GM13976 (cell line): ENCODE data around the gene NKD1.

Experiments
- DNase-seq: peaks from one replicate; pipeline ENCODE4 v3.0.0; 2012; ENCODE audit warnings: low spot score
- CTCF ChIP-seq: IDR thresholded peaks from 2 replicates; pipeline ENCODE4 v1.5.1; 2012; ENCODE audit warnings: borderline replicate concordance, mild to moderate bottlenecking; ENCODE audit not compliant: insufficient read depth; ENCODE audit errors: extremely low read depth, missing control alignments, control extremely low read depth
- in situ Hi-C: fragments of 300-500 bp; cut with MboI; formaldehyde crosslinking; loops from one replicate; pipeline ENCODE4 v1.12.0; 2022; ENCODE audit warnings: low sequenced_read_pairs, mixed read lengths, inconsistent platforms; ENCODE audit not compliant: unreplicated experiment

Gene NKD1, protein sequence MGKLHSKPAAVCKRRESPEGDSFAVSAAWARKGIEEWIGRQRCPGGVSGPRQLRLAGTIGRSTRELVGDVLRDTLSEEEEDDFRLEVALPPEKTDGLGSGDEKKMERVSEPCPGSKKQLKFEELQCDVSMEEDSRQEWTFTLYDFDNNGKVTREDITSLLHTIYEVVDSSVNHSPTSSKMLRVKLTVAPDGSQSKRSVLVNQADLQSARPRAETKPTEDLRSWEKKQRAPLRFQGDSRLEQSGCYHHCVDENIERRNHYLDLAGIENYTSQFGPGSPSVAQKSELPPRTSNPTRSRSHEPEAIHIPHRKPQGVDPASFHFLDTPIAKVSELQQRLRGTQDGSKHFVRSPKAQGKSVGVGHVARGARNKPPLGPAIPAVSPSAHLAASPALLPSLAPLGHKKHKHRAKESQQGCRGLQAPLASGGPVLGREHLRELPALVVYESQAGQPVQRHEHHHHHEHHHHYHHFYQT

DNA sequence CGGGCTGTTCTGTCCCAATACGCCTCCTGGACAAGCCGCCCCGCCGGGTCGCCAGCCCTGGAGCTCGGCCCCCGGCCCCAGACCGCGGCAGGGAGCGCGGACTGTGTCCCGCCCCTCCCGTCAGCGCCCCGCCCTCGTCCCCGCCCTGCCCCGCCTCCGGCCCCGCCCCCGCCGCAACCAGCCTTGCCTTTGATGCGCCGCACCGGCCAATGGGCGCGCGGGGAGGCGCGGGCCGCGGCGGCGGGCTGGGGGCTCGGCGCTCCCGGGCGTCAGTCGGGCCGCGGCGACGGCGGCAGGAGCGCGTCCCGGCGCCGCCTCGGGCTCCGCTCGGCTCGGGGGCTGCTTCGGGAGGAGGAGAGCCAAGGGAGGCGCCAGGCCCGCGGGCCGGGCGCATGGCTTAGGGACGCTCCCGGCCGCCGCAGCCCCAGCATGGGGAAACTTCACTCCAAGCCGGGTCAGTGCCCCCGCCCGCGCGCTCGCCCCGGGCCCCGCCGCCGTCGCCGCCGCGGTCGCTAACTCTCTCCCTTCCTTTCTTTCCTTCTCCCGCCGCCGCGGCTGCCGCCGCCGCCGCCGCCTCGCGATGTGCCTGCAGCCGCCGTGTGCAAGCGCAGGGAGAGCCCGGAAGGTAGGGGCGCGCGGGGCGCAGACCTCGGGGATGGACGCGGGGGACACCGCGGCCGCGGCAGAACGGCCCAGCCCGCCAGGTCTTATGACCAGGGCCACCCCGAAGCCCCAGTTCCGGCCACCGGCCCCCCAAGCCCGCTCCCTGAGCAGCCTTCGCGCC is at the start of gene NKD1:
Gene NKD1 (plus strand): TSS at position 272 of the 784 bp plus-strand sequence. CDS start 158 bp downstream, at position 430.
- in situ Hi-C loops: no loop called here
- TF ChIP-seq CTCF: no peak
- DNase-seq: peak; percentile 96

- in situ Hi-C loops: no loop called here
- DNase-seq: no peak
- TF ChIP-seq CTCF: no peak
Measured at GRCh38 chr16:50498431-50499155, 49.6 kb upstream of the NKD1 start.

DNA sequence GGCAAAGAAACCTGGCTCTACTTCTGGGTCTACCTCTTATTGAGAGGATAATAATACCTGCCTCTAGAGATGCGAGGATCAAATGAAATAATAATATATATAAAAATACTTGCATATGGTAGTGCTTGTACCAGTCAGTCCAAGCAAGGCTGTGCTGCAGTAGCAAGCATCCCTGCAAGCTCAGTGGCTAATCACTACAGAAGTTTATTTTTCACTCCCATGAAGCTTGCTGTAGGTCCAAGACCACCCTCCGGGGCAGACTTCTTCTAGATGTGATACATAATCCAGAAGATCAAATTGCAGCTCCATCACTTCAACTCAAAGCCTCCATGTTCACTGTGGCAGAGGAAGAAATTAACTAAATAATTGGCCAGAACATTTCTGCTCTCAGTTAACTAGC is 48.9 kb upstream of the NKD1 start:
- no peak for DNase-seq
- TF ChIP-seq CTCF: no peak
- in situ Hi-C loops: no loop called here

- in situ Hi-C loops: loop anchor here (25.0 kb wide), 1 partner anchor 288 kb away; no protein-coding TSS in a partner anchor
- no peak for TF ChIP-seq CTCF
- no peak for DNase-seq
Measured at GRCh38 chr16:50500171-50500874, 47.9 kb upstream of the NKD1 start.

DNA sequence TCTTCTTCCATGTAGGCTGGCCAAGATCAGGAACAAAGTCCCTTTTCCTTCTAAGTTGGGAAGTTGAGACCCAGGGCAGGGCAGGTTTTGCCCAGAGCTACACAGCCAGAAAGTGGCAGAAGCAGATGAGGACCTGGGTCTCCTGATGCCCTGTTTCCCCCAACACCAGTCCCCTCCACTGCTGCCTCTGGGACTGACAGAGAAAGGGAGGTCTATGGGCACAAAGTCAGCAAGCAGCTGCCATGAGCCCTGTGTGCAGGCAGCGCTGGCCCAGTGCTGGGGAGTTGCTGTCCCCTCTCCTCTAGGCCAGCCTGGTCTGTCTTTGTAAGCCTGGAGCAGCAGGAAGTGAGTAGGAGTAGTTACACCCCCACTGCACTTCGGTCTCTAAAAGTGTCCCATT is 46.9 kb upstream of the NKD1 start:
- no peak for DNase-seq
- TF ChIP-seq CTCF: no peak
- in situ Hi-C loops: loop anchor here (25.0 kb wide), 1 partner anchor 289 kb away; no protein-coding TSS in a partner anchor
